T-helper 2 cell treated with Interferon-gamma antibody and Interleukin-4, amounts not matched to agents 100 ng/mL and 5 ng/mL, for 36 hours (primary cell): ENCODE data around the gene MACROD2. TPM values are rescaled to one million over a fixed set of nuclear protein-coding genes. Genes with fewer than 3 reads are reported as not detected.

Source experiments
- intact Hi-C: fragments of 100-400 bp; cut with micrococcal nuclease; formaldehyde crosslinking; loops from one replicate; pipeline ENCODE4 v1.15.1; 2023
- total RNA-seq: library from RNA; stranded (reverse); gene quantifications from 2 replicates; pipeline ENCODE4 v1.2.3, GENCODE V29; 2022

The MACROD2 gene
- total RNA-seq, 1 donor from 2014 or later, result not detected

DNA sequence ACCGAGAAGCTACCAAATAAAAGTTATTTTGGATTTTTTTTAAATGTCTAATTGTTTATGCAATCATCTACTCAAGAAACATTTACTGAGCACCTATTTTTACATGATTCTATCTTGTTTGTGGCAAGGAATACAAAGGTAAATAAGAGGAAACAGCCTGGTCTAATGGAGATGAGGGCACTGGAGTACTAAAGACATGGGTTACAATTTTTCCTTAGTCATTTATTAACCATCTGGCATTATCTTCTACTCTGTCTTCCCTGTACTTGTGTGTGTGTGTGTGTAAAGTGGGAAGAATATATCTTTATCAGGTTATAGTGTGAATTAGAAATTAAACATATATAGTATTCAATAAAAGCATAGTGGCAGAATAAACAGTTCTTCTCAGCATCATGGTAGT, 797.6 kb downstream of the MACROD2 start:
- intact Hi-C loops, result no loop called here

DNA sequence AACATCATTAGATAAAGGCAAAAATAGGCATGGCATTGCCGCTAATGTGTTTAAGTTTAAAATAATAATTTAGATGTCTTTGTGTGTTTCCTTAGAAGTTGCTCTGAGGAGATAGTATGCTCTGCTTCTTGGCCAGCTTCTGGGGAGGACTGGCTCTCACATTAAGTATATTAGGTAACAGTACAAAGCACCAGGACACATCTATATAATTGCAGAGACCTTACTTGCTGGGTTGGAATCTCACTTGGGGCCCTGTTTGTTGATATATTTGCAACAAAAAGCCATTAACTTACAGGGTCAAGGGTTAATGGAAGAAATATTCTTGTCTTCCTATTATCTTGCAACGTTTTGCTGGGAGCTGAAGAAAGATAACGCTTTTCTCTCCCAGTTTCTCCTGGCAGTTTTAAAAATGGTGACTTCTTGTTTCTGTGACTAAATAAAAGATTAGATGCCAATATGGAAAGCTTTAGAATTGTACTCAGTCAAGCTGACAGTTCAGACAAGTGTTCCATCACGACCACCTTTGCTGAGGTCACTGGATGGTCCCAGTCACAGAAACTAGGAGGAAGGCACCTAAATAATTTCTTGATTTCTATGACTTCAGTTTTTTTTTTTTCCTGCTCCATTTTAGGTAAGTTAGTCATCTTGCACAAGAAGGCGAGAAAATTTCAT, 804.4 kb downstream of the MACROD2 start:
- intact Hi-C loops, result no loop called here

DNA sequence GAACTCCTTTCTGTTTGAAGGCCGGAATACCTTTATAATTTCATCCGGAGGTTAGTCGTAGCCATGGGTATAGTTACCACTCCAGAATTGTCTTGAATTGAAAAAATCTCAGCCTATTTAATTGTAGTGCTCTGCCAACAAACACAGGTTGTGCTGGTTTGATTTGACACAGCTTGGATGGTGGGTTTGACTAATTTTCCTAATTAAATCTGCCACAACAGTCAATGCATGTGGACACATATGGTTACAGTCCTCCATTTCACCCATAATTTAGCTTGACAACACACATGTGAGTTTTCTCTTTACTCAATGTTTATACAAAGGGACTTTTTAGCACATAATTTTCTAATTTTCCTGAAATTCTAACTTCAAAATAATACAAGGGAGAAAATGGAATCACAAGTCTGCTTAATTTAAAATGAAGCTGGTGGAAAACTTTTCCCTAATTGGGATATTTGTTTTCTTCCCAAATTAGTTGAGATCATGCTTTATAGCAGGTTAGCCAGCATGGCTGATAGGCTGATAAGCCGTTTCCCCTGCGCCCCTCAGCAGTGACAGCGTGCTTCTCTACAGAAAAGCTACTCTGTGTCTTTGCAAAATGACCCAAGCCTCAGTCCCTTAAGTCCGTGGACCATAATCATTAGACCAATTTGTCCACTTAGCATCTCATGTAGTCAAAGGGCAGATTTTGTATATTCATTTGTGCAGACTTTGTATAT, 805.5 kb downstream of the MACROD2 start:
- intact Hi-C loops, result no loop called here

DNA sequence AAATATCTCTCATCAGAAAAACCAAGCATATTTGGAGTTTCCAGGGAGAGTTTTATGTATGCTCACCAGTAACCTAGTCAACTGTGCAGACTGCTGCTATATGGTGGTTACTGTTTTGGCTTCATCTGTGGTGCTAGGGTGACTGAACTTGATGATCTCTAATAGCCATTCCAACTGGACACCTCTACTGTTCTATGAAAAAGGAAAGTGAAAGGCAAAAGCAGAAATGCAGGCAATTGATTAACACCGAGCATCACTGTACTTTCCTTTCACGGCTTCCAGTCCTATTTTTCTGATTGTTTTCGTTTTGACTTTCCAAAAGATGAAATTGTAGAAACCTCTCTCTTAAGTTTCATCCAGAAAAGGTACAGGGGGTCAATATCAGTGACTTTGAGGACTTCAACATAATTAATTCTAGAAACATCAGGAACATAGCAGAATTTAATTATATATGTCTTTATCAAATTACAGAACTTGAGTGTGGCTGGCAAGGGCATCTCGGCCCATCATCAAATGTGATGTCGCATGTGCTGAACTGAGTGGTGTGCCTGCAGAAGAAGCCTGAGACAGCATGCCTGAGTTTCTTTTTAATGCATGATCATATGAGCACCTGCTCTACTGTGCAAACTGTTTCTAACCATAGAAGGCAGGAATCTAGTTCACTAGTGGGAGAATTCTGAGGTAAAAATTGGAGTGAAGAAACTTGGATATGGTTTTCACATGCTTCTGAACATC, 806.4 kb downstream of the MACROD2 start:
- intact Hi-C loops, result no loop called here

DNA sequence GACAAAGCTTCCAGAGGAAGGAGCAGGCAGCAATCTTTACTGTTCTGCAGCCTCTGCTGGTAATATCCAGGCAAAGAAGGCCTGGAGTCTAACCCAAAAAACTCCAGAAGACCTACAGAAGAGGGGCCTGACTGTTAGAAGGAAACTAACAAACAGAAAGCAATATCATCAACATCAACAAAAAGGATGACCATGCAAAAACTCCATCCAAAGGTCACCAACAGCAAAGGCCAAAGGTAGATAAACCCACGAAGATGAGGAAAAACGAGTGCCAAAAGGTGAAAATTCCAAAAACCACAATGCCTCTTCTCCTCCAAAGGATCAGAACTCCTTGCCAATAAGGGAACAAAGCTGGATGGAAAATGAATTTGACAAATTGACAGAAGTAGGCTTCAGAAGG, 811.9 kb downstream of the MACROD2 start:
- intact Hi-C loops, result no loop called here

DNA sequence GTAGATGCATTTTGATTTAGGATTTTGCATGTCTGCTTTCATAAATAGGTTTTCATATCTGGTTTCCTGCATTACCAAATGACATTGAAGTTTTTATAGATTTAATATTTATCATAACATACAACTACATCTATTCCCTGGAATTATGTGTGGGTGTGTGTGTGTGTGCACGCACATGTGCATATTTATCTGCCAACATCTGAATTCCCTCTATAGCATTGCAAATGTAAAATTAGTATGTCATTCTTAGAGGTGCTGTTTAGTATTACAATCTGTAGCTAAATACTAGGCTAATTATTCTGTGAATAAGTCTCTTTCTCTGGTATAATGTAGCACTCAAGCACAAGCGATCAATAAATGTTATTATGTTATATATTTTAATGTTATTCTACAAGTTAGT, 820.0 kb downstream of the MACROD2 start:
- intact Hi-C loops, result no loop called here

DNA sequence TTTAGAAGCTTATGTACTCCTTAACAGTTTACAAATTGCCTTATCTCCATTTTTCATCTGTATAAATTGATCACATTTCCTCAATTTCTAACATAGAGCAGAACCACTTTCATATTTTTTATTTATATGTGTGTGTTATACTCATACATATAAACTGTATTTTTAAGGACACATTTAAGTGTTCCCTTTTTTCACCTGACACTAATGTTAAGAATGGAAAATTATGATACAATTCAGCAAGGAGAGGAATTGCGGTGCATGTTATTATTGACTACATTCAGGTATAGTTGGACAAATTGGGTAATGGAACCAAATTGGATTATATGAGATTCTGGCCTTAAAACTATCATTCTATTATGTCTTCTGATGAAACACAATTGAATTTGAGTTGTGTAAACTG, 821.2 kb downstream of the MACROD2 start:
- intact Hi-C loops, result no loop called here

DNA sequence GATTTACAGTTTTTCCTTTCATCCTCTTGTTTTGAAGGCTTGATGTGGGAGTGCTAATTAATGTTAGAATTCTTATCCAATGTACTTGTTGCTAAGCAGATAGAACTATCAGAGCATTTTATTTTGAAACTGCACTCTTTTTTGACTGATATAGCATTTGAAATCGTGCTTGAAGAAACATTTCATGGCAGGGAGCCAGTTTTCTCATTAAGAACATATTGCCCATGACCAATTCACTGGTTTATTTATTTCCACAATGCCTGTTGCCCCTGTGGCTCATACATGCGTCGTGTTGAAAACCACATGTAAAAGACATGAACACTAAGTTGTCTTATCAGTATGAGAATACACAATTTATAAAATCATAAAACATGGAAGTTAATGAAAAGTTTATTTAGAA, 821.8 kb downstream of the MACROD2 start:
- intact Hi-C loops, result no loop called here

DNA sequence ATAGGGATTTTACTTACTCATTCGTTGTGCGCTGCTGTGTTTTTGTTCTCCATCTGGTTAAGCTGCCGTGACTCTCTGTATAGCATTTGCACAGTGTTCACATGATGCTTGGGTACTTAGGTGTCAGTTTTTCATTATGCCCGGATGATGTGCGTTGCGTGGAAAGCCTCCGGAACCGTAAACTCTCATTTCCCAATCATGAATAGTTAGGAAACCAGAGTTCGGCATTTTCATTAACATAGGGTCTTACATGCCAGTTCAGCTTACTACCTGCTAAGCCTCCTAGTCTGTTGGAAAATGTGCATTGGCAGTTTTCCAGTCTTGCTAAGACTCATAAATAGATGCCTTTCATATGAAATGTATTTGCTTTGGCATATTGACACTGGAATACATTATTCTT, 825.5 kb downstream of the MACROD2 start:
- intact Hi-C loops, result no loop called here

DNA sequence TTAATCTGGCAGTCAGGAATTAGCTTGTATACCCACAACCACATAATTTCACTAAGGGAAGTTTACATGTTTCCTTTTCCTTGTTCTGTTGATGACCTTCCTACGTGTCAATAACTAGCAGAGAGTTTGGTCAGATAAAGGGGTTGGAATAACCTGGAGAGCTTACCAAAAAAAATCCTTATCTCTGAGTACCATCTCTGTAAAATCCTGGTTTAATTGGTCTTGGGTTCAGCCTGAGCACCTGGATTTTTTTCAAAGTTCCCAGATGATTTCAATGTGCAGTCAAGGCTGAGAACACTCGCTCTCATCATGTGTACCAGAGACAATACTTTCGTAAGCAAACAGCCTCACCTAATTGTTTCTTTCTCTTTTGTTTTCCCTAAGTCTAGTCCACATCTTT, 825.9 kb downstream of the MACROD2 start:
- intact Hi-C loops, result no loop called here

DNA sequence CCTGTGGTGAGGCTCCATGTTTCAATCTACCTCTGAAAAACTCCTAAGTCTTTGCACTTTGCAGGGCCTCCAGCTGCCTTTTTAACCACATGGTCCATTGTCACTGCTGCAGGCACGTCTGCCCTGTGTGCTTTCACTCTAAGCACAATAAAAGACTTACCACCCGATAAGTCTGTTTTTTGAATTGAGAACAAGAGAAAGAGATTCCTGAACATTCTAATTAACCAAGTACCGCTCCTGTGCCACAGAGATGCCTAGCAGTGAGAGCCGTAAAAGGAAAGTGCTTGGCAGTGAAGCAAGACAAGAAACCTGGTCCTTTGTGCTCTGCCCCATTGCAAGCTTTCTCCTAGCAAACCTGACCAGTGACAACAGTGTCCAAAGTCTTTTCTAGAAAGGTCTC, 829.7 kb downstream of the MACROD2 start:
- intact Hi-C loops, result no loop called here

DNA sequence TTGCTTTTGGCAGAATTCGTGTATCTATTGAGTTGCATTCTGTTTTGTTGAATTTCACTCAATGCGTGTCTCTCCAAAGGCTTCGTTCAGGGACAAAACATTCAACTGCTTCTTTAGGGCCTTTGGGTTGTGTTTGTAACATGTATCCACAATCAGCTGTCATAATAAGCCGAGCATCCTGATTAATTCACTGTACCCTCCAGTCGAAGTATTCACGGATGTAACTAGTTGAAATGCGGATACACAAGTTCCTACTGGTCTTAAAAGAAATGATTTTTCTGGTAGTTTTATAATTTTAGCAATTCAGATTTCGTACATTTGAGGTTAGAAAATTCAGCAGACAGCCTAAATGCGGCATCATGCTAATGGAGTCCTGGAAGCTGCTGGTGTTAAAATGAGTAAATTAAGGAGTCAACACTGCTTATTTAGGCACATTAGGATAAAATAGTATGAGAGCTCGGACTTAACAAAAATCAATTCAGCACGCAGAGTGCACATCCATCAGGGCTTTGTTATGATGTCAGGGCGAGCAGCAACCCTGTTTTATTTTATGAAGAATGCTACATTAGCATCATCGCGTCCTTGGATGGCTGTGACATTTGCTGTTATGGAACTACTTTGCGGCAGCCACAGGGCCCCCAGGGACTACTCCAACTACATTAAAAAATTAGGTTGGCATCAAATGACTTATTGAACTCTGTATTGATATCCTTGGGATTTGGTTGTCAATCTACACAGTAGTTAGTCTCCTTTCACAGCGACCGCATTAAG, 831.4 kb downstream of the MACROD2 start:
- intact Hi-C loops, result no loop called here

DNA sequence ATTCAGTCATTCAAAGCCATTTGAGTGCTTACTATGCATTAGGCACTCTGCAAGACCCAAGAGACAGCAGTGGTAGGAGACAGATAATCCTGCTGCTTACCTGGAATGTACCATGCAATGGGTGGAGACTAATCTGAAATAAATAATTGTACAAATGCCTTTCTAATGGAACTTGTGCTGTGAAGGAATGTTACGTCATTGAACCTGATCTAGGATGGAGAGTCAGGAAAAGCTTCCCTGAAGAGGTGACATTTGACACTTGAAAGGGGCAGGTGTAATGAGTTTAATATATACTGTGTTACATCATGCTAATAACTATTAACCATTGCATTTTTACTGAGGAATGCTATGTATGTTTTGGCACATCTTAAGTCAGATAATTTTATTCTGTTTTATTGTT, 833.1 kb downstream of the MACROD2 start:
- intact Hi-C loops, result no loop called here

DNA sequence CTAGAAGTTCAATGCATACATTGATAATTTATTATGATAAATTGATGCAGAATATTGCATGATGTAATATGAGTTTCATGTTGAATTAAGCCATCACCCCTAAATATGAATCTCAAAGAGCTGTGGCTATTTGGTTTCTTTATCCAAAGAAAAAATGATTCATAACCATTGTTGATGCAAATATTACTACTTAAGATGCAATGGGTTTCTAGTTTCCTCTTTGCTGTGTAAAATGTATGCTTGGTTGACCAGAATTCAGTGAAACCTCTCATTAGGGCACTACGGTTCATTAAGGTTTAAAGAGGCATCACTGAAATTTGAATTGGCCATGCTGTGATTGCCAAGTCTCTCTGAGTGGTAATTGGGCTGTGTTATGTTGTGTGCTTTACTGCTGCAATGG, 834.6 kb downstream of the MACROD2 start:
- intact Hi-C loops, result no loop called here

DNA sequence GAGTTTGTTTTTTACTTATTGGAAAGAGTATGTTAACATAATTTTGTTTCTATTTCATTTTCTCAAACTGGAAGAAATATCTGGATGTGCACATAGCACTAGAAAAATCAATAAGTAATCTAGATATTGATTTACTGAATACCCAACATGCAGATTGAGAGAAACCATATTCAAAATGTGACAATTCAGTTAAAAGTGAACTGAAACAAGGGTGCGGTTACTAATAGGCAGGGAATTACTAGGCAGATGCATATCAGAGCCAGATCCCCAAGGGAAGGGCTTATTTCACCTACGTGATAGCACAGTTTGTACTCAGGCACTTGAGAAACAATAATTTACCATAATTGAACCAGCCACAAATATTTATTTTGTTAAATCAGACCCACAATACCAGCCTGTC, 835.1 kb downstream of the MACROD2 start:
- intact Hi-C loops, result no loop called here

DNA sequence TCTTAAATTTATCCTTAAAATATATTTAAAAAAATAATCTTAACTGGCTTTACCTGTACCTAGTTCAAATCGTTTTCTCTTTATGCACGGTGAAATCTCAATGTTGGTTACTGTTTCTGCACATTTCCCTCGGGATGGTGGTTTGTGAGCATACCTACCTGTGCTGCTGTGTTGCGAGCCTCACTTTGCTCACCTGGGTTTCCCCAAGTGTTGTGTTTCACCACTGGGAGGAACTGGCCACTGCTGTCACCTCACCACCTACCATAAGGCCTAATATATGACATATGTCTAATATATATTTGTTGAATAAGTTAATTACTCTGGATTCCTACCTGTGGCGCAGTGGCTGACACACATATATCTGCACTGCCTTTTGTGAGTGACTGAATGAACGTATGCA, 835.6 kb downstream of the MACROD2 start:
- intact Hi-C loops, result no loop called here

DNA sequence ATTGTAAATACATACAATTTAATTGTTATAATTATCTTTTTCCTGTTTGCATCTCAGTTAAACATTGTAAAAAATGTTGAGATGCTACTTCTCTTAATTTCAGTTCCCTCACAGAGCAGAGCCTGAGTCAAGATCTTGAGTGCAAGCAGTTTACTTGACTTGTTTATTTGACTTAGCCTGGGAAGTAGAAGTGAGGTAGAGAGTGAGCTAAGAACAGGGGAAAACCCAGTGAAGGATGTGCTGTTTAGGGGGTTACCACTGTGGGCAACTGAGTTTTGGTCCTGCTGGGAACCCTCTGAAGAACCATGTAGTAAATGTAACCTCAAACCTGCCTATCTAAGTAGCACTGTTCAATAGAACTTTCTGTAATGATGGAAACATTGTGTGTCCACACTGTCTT, 837.3 kb downstream of the MACROD2 start:
- intact Hi-C loops, result no loop called here

DNA sequence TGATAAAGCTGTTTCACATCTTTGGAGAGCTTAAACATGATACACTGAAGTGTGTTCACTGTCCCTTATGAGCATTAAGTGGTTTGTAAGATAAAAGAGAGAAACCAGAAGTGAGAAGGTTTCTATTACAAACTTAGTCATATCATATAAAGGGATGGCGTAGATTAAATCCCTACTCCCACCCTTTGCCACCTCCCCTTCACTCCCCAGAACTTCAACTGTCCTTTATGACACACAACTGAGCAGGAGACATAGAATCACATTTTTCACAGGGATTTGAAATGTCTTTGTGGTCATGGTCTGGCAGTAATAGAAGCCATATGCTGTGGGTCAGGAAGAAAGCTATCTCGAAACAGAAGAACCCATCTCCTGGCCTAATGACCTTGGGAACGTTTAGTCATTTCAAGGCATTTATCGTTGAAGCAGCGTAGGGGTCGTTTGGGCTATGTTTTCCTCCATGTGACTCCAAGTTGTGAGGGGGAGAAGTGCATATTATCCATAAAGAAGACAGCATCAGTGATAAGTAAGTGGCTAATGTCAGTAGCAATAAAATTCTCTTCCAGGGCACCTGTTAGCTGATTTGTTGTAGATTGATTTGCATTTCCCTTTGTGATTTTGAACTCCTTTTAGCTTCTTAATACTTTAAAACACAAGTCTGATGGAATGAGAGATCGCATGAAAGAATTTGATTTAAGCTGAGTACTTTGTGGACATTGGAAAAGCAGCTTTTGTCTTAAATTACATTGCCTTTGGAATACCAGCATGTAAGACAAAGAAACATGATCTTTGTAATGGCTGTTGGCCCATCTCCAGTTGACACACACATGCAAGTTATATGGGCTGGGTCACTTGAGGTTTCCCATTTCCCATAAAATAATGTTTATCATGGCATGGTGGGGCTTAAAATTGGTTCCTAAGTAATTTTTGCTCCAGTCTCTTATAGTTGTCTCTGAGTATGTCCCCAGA, 843.6 kb downstream of the MACROD2 start:
- intact Hi-C loops, result no loop called here

DNA sequence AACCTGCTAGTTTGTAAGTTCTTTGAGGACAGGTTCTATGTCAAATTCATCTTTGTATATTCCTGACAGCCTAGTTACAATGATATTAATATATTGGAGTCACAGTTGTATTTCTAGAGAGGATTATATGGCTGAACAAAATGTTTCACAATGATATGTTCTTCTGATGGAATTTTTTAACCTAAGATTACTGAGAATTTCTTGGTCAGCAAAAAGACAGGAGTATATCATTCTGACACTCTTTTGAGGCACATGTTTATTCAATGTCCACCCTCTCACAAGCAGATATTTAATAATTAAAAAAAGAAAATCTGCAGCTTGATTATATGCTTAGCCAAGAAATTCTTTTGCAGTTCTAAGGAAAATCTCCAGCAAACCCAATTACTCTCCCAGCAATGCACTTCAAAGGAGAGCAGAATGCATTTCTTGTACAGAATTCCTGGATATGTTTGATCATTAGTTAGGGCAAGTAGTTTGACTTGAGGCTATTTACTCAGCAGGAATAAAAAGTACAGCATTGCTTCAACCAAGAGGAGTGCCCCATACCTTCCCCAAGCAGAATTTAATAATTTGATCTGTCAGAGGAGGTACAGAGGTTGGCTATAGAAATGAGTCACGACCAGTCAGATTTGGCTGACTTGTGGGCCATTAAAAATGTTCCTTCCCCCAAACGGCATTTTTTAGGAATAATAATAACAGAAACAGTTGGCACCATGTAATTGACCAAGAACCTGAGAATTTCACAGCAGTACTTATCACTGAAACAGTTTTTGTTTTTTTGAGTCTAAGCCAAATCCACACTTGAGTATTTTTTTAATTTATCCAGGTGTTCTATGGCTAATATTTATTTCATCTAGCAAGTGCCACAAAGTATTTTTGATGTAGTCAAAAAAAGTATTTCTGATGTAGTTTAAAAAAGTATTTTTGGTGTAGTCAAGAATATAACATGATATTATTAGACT, 850.2 kb downstream of the MACROD2 start:
- intact Hi-C loops, result no loop called here
